ENCODE data around the gene WASHC4. TPM values are rescaled to one million over a fixed set of nuclear protein-coding genes. Genes with fewer than 3 reads are reported as not detected.

Gene WASHC4
- total and polyA plus RNA-seq, 2 experiments from 2014 or later: 75.7 to 83.0 TPM

- TF ChIP-seq STAT1 (IDR thresholded peaks at IDR 0.05; ENCODE audit: unreplicated experiment) (no peak), NANOG (IDR thresholded peaks at IDR 0.05; ENCODE audit: borderline replicate concordance) (no peak), ETS1 (IDR thresholded peaks at IDR 0.05) (no peak), ZNF114 (CRISPR knock-in tag; IDR thresholded peaks at IDR 0.05) (no peak), CTCF (conservative IDR thresholded peaks at IDR 0.05; ENCODE audit: low read depth in 2 of 2) (no peak)
Observed at GRCh38 chr12:105089817-105090216, 17.7 kb upstream of the WASHC4 start (continued).

- Histone ChIP-seq H3F3A (replicated peaks; ENCODE audit: low read depth) (peaks cover 15% of the 10 kb centered on the region; the same call in 1 of the 2 replicates), H3K4me2 (peak overlapping the region; percentile 49), H3K4me1 (ENCODE audit: insufficient read depth) (peaks cover 27% of the 10 kb centered on the region), H3K79me2 (replicated peaks; ENCODE audit: insufficient read depth) (no peaks in the 10 kb centered on the region), H4K20me1 (replicated peaks; ENCODE audit: insufficient read depth) (no peaks in the 10 kb centered on the region), H3K36me3 (ENCODE audit: insufficient read depth) (no peaks in the 10 kb centered on the region), H2AFZ (no peak overlapping the region), H3K27ac (ENCODE audit: low read depth) (peak overlapping the region; percentile 79), H3K4me3 (0 out of 2 replicates have a peak overlapping the region, but pooled peaks have one; percentile 12), H3K9me2 (ENCODE audit: insufficient read depth) (no peaks in the 10 kb centered on the region), H3K27me3 (ENCODE audit: insufficient read depth) (no peaks in the 10 kb centered on the region)
- peak overlapping the region; percentile 4; the same call in 1 of the 2 replicates for H3K27ac Mint-ChIP-seq
- peak; percentile 45 for ATAC-seq
- peaks cover 30% of the 10 kb centered on the region for H3K4me1 Mint-ChIP-seq
- H3K9me3 Mint-ChIP-seq: peaks cover 26% of the 10 kb centered on the region
- peak; percentile 64 for DNase-seq (ENCODE audit: low spot score)
- peak overlapping the region; percentile 28; the same call in 1 of the 3 replicates for H3K4me3 Mint-ChIP-seq
- H3K27me3 Mint-ChIP-seq (ENCODE audit: insufficient read depth, low read depth, poor library complexity): peaks cover 2% of the 10 kb centered on the region
- peaks cover 22% of the 10 kb centered on the region for H3K36me3 Mint-ChIP-seq (ENCODE audit: low read depth)
- TF ChIP-seq STAT1 (IDR thresholded peaks at IDR 0.05; ENCODE audit: unreplicated experiment) (no peak), CREB1 (CRISPR knock-in tag; IDR thresholded peaks at IDR 0.05; ENCODE audit: low read depth) (no peak), ZNF331 (CRISPR knock-in tag; IDR thresholded peaks at IDR 0.05; ENCODE audit: low read depth) (no peak), JUNB (IDR thresholded peaks at IDR 0.05; ENCODE audit: unreplicated experiment) (no peak), ZNF462 (CRISPR knock-in tag; IDR thresholded peaks at IDR 0.05) (no peak), EZH2 (IDR thresholded peaks at IDR 0.05; ENCODE audit: low read depth, unreplicated experiment) (no peak), POLR2AphosphoS5 (IDR thresholded peaks at IDR 0.05; ENCODE audit: low read depth) (peak; percentile 34; the same call in 1 of the 2 replicates), CTCF (conservative IDR thresholded peaks at IDR 0.05; ENCODE audit: low read depth in 2 of 2) (peak in 1 of 2 experiments; percentile 29; a peak in 1 of 4 replicates)
Observed at GRCh38 chr12:105090361-105090760, 17.2 kb upstream of the WASHC4 start.

Data from GM23338 (cell line).